NCI-H510A treated with DMSO at 0.1 percent for 48 hours (cell line): ENCODE results near the gene GPR6.
A peak's percentile ranks its signal among the peaks of the same experiment; 100 is the strongest.

ENCODE experiments used
- DNase-seq: peaks from one replicate; lab custom pipeline; 2025; lab: John Stamatoyannopoulos, UW

GPR6 gene, protein sequence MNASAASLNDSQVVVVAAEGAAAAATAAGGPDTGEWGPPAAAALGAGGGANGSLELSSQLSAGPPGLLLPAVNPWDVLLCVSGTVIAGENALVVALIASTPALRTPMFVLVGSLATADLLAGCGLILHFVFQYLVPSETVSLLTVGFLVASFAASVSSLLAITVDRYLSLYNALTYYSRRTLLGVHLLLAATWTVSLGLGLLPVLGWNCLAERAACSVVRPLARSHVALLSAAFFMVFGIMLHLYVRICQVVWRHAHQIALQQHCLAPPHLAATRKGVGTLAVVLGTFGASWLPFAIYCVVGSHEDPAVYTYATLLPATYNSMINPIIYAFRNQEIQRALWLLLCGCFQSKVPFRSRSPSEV

DNA sequence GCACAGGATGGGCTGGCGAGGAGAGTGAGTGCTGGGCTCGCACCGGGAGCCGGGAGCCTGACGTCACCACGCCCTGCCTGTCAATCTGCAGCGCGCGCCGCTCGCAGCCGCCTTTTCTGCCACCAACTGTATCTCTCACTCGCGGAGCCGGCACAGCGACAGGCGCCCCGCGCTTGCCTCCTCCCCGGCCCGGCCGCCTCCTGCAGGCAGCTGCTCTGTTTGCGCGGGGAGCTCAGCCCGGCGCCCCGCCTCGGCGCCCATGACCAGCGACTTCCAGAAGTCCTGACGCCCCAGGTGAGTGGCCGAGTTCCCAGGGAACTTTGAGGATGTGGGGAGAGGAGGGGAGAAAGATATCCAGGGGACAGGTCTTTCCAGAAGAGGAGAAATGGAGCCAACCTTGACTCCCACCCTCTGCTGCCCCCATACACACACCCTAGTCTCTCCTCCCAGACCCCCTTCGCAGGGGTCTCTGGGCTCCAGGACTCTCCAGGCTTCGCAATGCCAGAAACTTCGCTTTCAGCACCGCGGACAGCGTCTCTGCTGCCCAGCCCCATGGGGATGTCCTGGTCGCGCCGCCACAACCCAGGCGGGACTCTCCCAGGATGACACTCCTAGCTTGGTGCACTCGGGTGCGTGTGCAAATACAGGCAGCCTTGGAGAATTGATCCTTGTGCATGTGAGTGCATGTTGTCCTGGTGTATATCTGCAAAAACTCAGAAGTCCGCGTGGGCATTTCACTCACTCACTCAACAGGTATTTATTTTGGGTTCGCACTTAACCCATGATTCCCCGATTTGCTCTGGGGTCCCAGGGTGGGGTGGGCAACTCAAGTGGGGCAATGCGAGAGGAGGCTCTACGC lies at the start of gene GPR6:
GPR6 (plus strand) TSS at position 138 of the 859 bp plus-strand sequence. CDS start 802 bp downstream, outside the sequence.
- peak; percentile 5 for DNase-seq

GRCh38 chr6:109934293-109934692 lies 43.8 kb upstream of the GPR6 start:
- no peak for DNase-seq

GRCh38 chr6:109939654-109940053 lies 38.5 kb upstream of the GPR6 start:
- no peak for DNase-seq

DNA sequence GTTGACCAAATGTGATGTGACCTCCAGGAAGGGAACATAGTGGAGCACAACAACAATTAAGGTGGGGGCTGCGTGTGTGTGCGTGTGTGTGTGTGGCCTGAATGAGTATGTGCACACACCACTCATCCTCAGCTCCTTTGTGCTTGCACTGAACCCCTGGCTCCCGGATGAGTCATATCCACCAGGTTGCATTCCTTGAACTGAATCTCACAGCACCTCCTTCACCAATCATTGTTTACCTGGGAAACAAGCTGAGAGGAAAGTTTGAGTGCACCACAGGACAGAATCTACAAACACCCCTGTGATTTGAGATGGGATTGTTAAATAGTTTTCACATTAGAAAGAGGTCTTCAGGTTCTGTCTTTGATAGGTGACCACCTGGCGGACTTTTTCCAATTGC lies 33.7 kb upstream of the GPR6 start:
- DNase-seq = no peak

GRCh38 chr6:109945091-109945490 lies 33.0 kb upstream of the GPR6 start:
- no peak for DNase-seq

GRCh38 chr6:109946979-109947378 lies 31.1 kb upstream of the GPR6 start:
- no peak for DNase-seq

GRCh38 chr6:109949281-109950065 lies 28.6 kb upstream of the GPR6 start:
- DNase-seq = no peak

GRCh38 chr6:109955491-109955890 lies 22.6 kb upstream of the GPR6 start:
- no peak for DNase-seq

DNA sequence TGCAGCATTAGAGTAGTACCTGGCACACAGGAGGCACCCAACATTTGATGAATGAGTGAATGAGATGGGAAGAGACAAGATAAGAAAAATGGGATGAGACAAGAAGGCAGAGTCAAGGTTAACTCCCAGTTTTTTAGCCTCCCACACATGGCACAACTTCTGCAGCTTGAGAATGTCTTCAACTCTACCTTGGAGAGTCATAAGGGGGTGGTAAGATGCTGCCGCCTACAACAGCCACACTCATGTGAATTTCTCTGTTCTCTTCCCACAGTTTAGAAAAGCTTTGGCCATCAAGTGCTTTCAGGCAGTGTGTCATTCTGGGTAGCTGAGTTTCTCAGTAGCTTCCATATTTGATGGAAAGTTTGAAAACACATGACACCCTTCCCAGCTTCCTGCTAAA lies 19.5 kb upstream of the GPR6 start:
- DNase-seq = no peak

- DNase-seq = no peak
Measured at GRCh38 chr6:109961611-109962041, 16.5 kb upstream of the GPR6 start.

GRCh38 chr6:109962271-109962670 lies 15.8 kb upstream of the GPR6 start:
- DNase-seq = no peak

- DNase-seq = no peak
Measured at GRCh38 chr6:109963598-109964170, 14.4 kb upstream of the GPR6 start.

DNA sequence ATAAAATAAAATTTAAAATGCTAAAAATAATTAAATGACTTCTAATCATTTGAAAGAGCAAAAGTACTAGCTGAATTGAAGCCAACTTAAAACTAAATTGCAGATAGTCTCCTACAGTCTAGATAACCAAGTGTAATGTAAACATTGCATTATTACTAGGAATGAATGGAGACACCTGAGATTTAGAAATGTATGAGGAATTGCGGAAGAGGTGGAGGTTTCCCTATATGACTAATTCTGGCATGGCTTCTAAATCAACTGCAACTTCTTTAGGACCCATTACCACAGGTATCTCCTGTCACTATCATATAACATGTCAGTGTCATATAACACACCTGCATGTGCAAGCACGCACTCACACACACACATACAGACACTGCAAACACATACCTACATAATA lies 13.2 kb upstream of the GPR6 start:
- no peak for DNase-seq

- DNase-seq = no peak
Measured at GRCh38 chr6:109966299-109966698, 11.8 kb upstream of the GPR6 start.

- no peak for DNase-seq
Measured at GRCh38 chr6:109977791-109978173, 329 bp upstream of the GPR6 start.

GRCh38 chr6:109979033-109979921 lies 1.2 kb downstream of the GPR6 start:
- peak; percentile 0 for DNase-seq

DNA sequence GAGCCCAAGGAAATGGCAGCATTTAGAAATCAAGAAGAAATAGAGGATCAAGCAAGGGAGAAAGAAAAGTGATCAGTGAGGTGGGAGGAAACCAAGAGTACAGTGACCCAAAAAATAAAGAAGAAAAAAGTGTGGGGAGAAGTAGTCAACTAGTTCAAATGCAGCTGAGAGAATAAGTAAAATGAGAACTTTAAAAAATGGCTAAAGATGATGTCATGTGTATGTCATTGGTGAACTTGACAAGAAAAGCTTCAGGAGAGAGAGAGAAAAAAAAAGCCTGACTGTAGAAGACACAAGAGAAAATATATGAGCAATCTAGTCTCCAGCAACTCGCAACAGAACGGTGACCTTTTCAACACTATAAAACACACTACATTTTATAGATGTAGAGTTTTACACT lies 6.3 kb downstream of the GPR6 start:
- no peak for DNase-seq

DNA sequence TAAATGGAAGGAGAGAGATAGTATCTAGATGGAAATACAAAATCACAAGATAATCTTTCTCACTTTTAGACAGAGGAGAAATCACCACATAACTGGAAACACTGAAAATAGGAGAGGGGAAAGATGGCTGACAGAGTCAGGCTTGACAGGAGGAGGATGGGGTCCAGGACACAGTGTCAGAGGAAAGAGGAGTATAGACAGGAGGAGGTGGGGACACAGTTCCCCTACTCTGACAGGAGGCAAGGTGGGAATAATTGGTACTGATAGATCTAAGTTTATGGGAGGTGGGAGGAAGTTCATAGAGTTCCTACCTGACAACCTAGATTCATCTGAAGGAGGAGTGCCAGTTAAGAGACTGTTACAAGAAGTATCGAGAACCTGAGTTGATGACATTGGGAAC lies 9.1 kb downstream of the GPR6 start:
- no peak for DNase-seq

DNA sequence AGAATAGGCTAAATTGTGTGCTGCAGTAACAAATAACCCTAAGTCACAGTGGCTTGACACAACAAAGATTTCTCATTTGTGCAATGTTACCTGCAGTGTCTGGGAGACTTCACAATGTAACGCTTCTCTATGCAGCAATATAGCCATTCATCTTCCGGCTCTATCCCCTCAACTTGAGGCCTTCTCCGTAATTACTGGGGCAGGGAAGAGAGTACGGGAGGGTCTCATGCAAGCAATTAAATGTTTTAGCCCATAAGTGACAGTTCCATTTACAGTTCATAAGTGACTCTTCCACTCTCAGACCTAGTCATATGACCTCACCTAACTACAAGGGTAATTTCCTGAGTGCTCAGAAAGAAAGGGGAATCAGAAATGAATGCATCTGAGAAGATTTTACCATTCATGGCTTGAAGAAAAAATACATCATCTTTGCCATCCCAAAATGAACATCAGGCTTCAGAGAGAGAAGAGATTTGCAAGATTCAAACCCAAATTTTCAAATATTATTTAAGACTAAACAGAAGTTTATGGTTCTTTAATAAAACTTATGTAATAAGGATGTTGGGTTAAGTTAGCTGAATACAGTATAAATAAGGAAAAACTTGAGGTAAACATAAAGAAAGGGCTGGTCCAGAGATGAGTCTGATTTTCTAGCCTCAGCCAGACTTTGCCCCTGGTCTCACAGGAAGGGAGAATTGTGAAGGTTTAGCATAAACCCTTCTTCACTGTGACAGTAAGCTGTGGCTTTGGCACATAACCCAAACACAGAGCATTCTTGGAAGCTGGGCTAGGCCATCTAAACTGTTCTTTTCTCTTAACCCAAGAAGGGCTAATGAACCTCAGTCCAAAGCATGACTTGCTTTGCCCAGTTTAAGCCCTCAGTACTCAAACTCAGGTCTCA lies 13.3 kb downstream of the GPR6 start:
- DNase-seq = no peak
